HG02759 (cell line): ENCODE data around the gene ZNF580.

Experiments used
- ATAC-seq: cut with Tn5 transposase; IDR thresholded peaks from one replicate; pipeline ENCODE4 v1.9.1; 2021; ENCODE audit warnings: mild to moderate bottlenecking, moderate library complexity; ENCODE audit not compliant: unreplicated experiment

The ZNF580 gene

GRCh38 chr19:55656988-55657747, 16.4 kb downstream of the ZNF580 start:
- ATAC-seq = no peak

GRCh38 chr19:55658846-55659459, 18.2 kb downstream of the ZNF580 start:
- ATAC-seq = no peak

GRCh38 chr19:55659822-55660221, 19.0 kb downstream of the ZNF580 start:
- ATAC-seq = no peak

- ATAC-seq = no peak
These were observed 19.6 kb downstream of the ZNF580 start for GRCh38 chr19:55660404-55660803.

- no peak for ATAC-seq
These were observed 20.2 kb downstream of the ZNF580 start for GRCh38 chr19:55660991-55661390.

- ATAC-seq = no peak
These were observed 21.0 kb downstream of the ZNF580 start for GRCh38 chr19:55661826-55662225.

- no peak for ATAC-seq
These were observed 23.2 kb downstream of the ZNF580 start for GRCh38 chr19:55663846-55664536.

- ATAC-seq = no peak
These were observed 25.7 kb downstream of the ZNF580 start for GRCh38 chr19:55666343-55667005.

GRCh38 chr19:55667006-55667381, 26.2 kb downstream of the ZNF580 start:
- ATAC-seq = no peak

- ATAC-seq = no peak
These were observed 26.7 kb downstream of the ZNF580 start for GRCh38 chr19:55667511-55667910.

GRCh38 chr19:55667958-55668357, 27.2 kb downstream of the ZNF580 start:
- no peak for ATAC-seq

- no peak for ATAC-seq
These were observed 28.0 kb downstream of the ZNF580 start for GRCh38 chr19:55668603-55669348.

GRCh38 chr19:55669418-55670279, 28.8 kb downstream of the ZNF580 start:
- ATAC-seq = no peak

- ATAC-seq = no peak
These were observed 29.7 kb downstream of the ZNF580 start for GRCh38 chr19:55670280-55671053.

GRCh38 chr19:55671054-55671378, 30.2 kb downstream of the ZNF580 start:
- no peak for ATAC-seq

- no peak for ATAC-seq
These were observed 31.6 kb downstream of the ZNF580 start for GRCh38 chr19:55672418-55672817.

GRCh38 chr19:55673465-55673864, 32.7 kb downstream of the ZNF580 start:
- no peak for ATAC-seq

GRCh38 chr19:55673889-55674288, 33.1 kb downstream of the ZNF580 start:
- ATAC-seq = no peak

GRCh38 chr19:55674459-55674840, 33.6 kb downstream of the ZNF580 start:
- ATAC-seq = no peak
